ENCODE measurements around the gene GREM2. TPM values are rescaled to one million over a fixed set of nuclear protein-coding genes. Genes with fewer than 3 reads are reported as not detected.

GREM2 gene
- total RNA-seq, 2 donors from 2014 or later, result under 0.01 TPM; not detected in 1

- Histone ChIP-seq H3K4me1 (no peaks in the 10 kb centered on the region), H3K36me3 (replicated peaks in 1 of 2; ENCODE audit: insufficient read depth in 1 of 2, low read depth in 2 of 2) (no peaks in the 10 kb centered on the region), H3K9me3 (no peaks in the 10 kb centered on the region), H3K4me3 (no peak overlapping the region), H3K27ac (no peak overlapping the region), H3K27me3 (no peaks in the 10 kb centered on the region)
- ATAC-seq, result no peak
- no peak for DNase-seq
- 57 to 64% methylated on average over 2 of the region's 2 CpGs for WGBS, 2 donors
- intact Hi-C loops (cut with DNase I), result no loop called here
- TF ChIP-seq POLR2A (IDR thresholded peaks at IDR 0.05) (no peak), CTCF (IDR thresholded peaks at IDR 0.05) (no peak)
Observed at GRCh38 chr1:240464099-240464498, 147.9 kb downstream of the GREM2 start.

DNA sequence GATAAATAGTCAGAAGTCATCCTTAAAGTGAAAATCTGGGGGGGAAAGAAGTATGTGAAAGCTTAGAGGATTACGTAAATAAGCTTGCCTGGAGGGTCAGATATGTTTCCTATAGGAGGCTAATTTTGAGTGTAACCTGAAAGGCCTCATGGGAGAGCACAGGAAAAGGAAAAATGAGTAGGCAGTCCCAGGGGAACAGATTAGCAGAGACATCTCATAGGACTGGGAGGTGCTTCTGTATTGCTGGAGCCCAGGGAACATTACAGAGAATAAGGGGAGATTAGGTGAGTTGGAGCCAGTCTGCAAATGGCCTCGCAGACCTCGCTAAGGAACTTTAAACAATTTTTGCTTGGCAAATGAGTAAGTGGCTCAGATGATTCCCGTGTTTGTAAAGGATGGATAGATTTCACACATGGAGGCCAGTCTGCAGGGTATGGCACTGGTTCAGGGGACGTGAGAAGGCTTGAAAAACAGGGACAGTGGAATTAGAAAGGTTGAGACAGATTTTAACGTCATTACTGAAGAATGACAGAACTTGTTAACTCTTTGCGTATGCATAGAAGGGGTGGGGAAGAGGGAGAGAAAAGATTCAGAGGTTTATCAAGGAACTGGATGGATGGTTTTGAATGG is 149.1 kb downstream of the GREM2 start:
- WGBS, 2 donors, result 55 to 63% methylated on average over 7 of the region's 7 CpGs
- H3K9me3 ChIP-seq, result no peaks in the 10 kb centered on the region
- intact Hi-C loops (cut with DNase I), result no loop called here
- H3K27ac ChIP-seq, result no peak overlapping the region
- no peaks in the 10 kb centered on the region for H3K27me3 ChIP-seq
- DNase-seq (no peak), ATAC-seq (no peak)
- no peak for TF ChIP-seq POLR2A (IDR thresholded peaks at IDR 0.05)
- no peak for TF ChIP-seq CTCF (IDR thresholded peaks at IDR 0.05)
- no peaks in the 10 kb centered on the region for H3K36me3 ChIP-seq (replicated peaks in 1 of 2; ENCODE audit: insufficient read depth in 1 of 2, low read depth in 2 of 2)
- H3K4me1 ChIP-seq, result no peaks in the 10 kb centered on the region
- H3K4me3 ChIP-seq, result no peak overlapping the region

- intact Hi-C loops (cut with DNase I), result no loop called here
- TF ChIP-seq POLR2A (IDR thresholded peaks at IDR 0.05) (no peak), CTCF (IDR thresholded peaks at IDR 0.05) (no peak)
- ATAC-seq, result no peak
- H3K36me3 ChIP-seq (replicated peaks in 1 of 2; ENCODE audit: insufficient read depth in 1 of 2, low read depth in 2 of 2), result no peaks in the 10 kb centered on the region
- no peak overlapping the region for H3K27ac ChIP-seq
- H3K4me3 ChIP-seq, result no peak overlapping the region
- no peaks in the 10 kb centered on the region for H3K9me3 ChIP-seq
- no peaks in the 10 kb centered on the region for H3K4me1 ChIP-seq
- H3K27me3 ChIP-seq, result no peaks in the 10 kb centered on the region
- no peak for DNase-seq
- WGBS, 2 donors, result 61 to 64% methylated on average over 3 of the region's 3 CpGs
Observed at GRCh38 chr1:240462277-240462676, 149.7 kb downstream of the GREM2 start.

- intact Hi-C loops (cut with DNase I), result no loop called here
- no peaks in the 10 kb centered on the region for H3K4me1 ChIP-seq
- no peak for DNase-seq
- no peaks in the 10 kb centered on the region for H3K36me3 ChIP-seq (replicated peaks in 1 of 2; ENCODE audit: insufficient read depth in 1 of 2, low read depth in 2 of 2)
- WGBS, 2 donors, result 66 to 84% methylated on average over 5 of the region's 5 CpGs
- no peak overlapping the region for H3K27ac ChIP-seq
- no peak overlapping the region for H3K4me3 ChIP-seq
- TF ChIP-seq CTCF (IDR thresholded peaks at IDR 0.05) (no peak), POLR2A (IDR thresholded peaks at IDR 0.05) (no peak)
- ATAC-seq, result no peak
- H3K27me3 ChIP-seq, result no peaks in the 10 kb centered on the region
- no peaks in the 10 kb centered on the region for H3K9me3 ChIP-seq
Observed at GRCh38 chr1:240457203-240457602, 154.8 kb downstream of the GREM2 start.

DNA sequence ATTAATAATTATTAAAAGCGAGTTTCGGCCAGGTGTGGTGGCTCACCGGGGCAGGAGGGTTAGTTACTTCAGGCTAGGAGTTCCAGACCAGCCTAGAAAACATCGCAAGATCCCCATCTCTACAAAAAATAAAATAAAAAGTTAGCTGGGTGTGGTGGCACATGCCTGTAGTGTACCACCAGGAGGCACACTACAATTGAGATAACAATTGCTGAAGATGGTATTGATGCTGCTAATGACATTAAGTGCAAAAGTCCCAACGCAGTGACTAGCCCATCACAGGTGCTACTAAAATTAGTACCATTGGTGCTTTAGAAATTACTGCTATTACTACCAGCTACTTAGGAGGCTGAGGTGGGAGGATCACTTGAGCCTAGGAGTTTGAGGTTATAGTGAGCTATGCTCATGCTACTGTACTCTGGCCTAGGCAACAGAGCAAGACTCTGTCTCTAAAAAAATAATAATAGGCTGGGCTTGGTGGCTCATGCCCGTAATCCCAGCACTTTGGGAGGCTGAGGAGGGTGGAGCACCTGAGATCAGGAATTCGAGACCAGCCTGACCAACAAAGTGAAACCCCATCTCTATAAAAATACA is 156.6 kb downstream of the GREM2 start:
- H3K27ac ChIP-seq, result no peak overlapping the region
- ATAC-seq, result no peak
- DNase-seq, result no peak
- H3K36me3 ChIP-seq (replicated peaks in 1 of 2; ENCODE audit: insufficient read depth in 1 of 2, low read depth in 2 of 2), result no peaks in the 10 kb centered on the region
- WGBS, 2 donors, result 42 to 61% methylated on average over 7 of the region's 7 CpGs
- H3K4me3 ChIP-seq, result no peak overlapping the region
- H3K4me1 ChIP-seq, result no peaks in the 10 kb centered on the region
- no peaks in the 10 kb centered on the region for H3K9me3 ChIP-seq
- intact Hi-C loops (cut with DNase I), result no loop called here
- H3K27me3 ChIP-seq, result no peaks in the 10 kb centered on the region
- TF ChIP-seq POLR2A (IDR thresholded peaks at IDR 0.05), result no peak
- no peak for TF ChIP-seq CTCF (IDR thresholded peaks at IDR 0.05)
